Caco-2 (cell line): ENCODE data around the gene GNAQ. TPM values are rescaled to one million over a fixed set of nuclear protein-coding genes. Genes with fewer than 3 reads are reported as not detected.
"Not testable (repeated sequence)": the region's sequence is repeated elsewhere in the genome, so short reads cannot be mapped to it uniquely, and the experiment has no call there.

Experiments
- BruUV-seq: library from RNA; stranded (reverse); fragments of 400-500 nt; replicated peaks from 2 replicates; lab custom pipeline; 2021; lab: Mats Ljungman, UMichigan
- CTCF ChIA-PET: fragments of 300-600 bp; sonication (Branson Sonifier 250); formaldehyde crosslinking; loops from one replicate; lab custom pipeline; 2022; ENCODE audit warnings: antibody characterized with exemption; lab: Charles Lee
- POLR2A ChIA-PET: fragments of 300-600 bp; sonication (Branson Sonifier 250); formaldehyde crosslinking; loops from one replicate; lab custom pipeline; 2022; ENCODE audit warnings: antibody characterized with exemption; lab: Charles Lee
- DNase-seq, 2 experiments: peaks; one replicate each; pipeline versions ENCODE4 v3.0.0 to v3.0.0-alpha.2; 2020 to 2022
- H3K27me3 ChIP-seq: replicated peaks from 2 replicates; pipeline ENCODE4 v1.6.0; 2011; ENCODE audit warnings: low read length; ENCODE audit not compliant: control insufficient read depth, insufficient read depth
- H3K36me3 ChIP-seq: 2 replicates; pipeline ENCODE4 v1.5.1; 2011; ENCODE audit warnings: low read length; ENCODE audit not compliant: control insufficient read depth, insufficient read depth
- H3K4me1 ChIP-seq: fragments of 250-450 bp; sonication (Bioruptor Pico); 2 replicates; pipeline ENCODE4 v1.5.1; 2020; ENCODE audit warnings: mild to moderate bottlenecking
- H3K4me3 ChIP-seq: 2 replicates; pipeline ENCODE4 v1.5.1; 2011; ENCODE audit warnings: low read depth, mild to moderate bottlenecking, control low read depth, low read length
- H3K9me3 ChIP-seq: fragments of 250-450 bp; sonication (Bioruptor Pico); 2 replicates; pipeline ENCODE4 v1.5.1; 2020; ENCODE audit warnings: mild to moderate bottlenecking, moderate library complexity
- H3K27ac Mint-ChIP-seq: one replicate; pipeline ENCODE4 v1.8.0; 2022; ENCODE audit warnings: mixed read lengths; ENCODE audit not compliant: unreplicated experiment
- H3K27me3 Mint-ChIP-seq: one replicate; pipeline ENCODE4 v1.8.0; 2022; ENCODE audit warnings: mixed read lengths; ENCODE audit not compliant: insufficient read depth, unreplicated experiment
- H3K36me3 Mint-ChIP-seq: one replicate; pipeline ENCODE4 v1.8.0; 2022; ENCODE audit warnings: mild to moderate bottlenecking, mixed read lengths; ENCODE audit not compliant: insufficient read depth, unreplicated experiment
- H3K4me1 Mint-ChIP-seq: one replicate; pipeline ENCODE4 v1.8.0; 2022; ENCODE audit warnings: low read depth, mixed read lengths; ENCODE audit not compliant: unreplicated experiment
- H3K4me3 Mint-ChIP-seq: one replicate; pipeline ENCODE4 v1.8.0; 2022; ENCODE audit warnings: mild to moderate bottlenecking, moderate library complexity, mixed read lengths; ENCODE audit not compliant: unreplicated experiment
- H3K9me3 Mint-ChIP-seq: one replicate; pipeline ENCODE4 v1.8.0; 2022; ENCODE audit warnings: mixed read lengths; ENCODE audit not compliant: unreplicated experiment
- CTCF ChIP-seq, 2 experiments: fragments of 200-600 bp in 1 of 2; IDR thresholded peaks; 1 replicate in 1 of 2; 2 replicates in 1 of 2; pipeline versions ENCODE4 v1.5.1 to v1.8.0; 2011 to 2022; ENCODE audit warnings: antibody characterized with exemption in 1 of 2, control low read depth in 1 of 2, inconsistent platforms in 1 of 2, low read depth in 1 of 2, low read length in 1 of 2, mild to moderate bottlenecking in 1 of 2, moderate library complexity in 1 of 2; ENCODE audit not compliant: insufficient read depth in 1 of 2, severe bottlenecking in 1 of 2, unreplicated experiment in 1 of 2
- intact Hi-C: fragments of 100-400 bp; cut with micrococcal nuclease; formaldehyde crosslinking; loops from one replicate; pipeline ENCODE4 v1.10.0; 2022; ENCODE audit not compliant: unreplicated experiment
- total RNA-seq: library from RNA; stranded (reverse); gene quantifications from 2 replicates; pipeline ENCODE4 v1.2.3, GENCODE V29; 2022

GNAQ gene
- total RNA-seq, 1 experiment from 2014 or later = 10.1 TPM

GRCh38 chr9:78062710-78063109 lies 31.1 kb upstream of the GNAQ start:
- CTCF ChIA-PET = no interaction called here
- Mint-ChIP-seq H3K36me3 (no peaks in the 10 kb centered on the region), H3K4me3 (no peak overlapping the region), H3K4me1 (no peaks in the 10 kb centered on the region), H3K9me3 (no peaks in the 10 kb centered on the region), H3K27me3 (no peaks in the 10 kb centered on the region), H3K27ac (no peak overlapping the region)
- no peak for DNase-seq
- BruUV-seq = no TSS peak
- no peak overlapping the region for H3K4me3 ChIP-seq
- intact Hi-C loops = no loop called here
- H3K27me3 ChIP-seq = no peaks in the 10 kb centered on the region
- POLR2A ChIA-PET = no interaction called here
- no peaks in the 10 kb centered on the region for H3K9me3 ChIP-seq
- no peak for TF ChIP-seq CTCF (IDR thresholded peaks at IDR 0.05; ENCODE audit: insufficient read depth in 1 of 2, low read depth in 1 of 2, low read length in 1 of 2, severe bottlenecking in 1 of 2, unreplicated experiment in 1 of 2)
- H3K4me1 ChIP-seq = no peaks in the 10 kb centered on the region
- H3K36me3 ChIP-seq = no peaks in the 10 kb centered on the region

GRCh38 chr9:78054218-78054617 lies 22.6 kb upstream of the GNAQ start:
- H3K9me3 ChIP-seq, POLR2A ChIA-PET, H3K4me1 ChIP-seq, H3K27ac Mint-ChIP-seq, H3K4me3 ChIP-seq, H3K27me3 ChIP-seq, intact Hi-C loops, CTCF ChIA-PET, H3K4me3 Mint-ChIP-seq, H3K4me1 Mint-ChIP-seq, H3K36me3 ChIP-seq, H3K9me3 Mint-ChIP-seq, H3K36me3 Mint-ChIP-seq, BruUV-seq, DNase-seq, H3K27me3 Mint-ChIP-seq: not testable (repeated sequence)

GRCh38 chr9:78053627-78054026 lies 22.0 kb upstream of the GNAQ start:
- Mint-ChIP-seq H3K27me3 (peaks cover 2% of the 10 kb centered on the region), H3K36me3 (no peaks in the 10 kb centered on the region), H3K4me3 (no peak overlapping the region), H3K27ac (no peak overlapping the region), H3K9me3 (no peaks in the 10 kb centered on the region), H3K4me1 (no peaks in the 10 kb centered on the region)
- Histone ChIP-seq H3K4me3 (no peak overlapping the region), H3K27me3 (no peaks in the 10 kb centered on the region), H3K4me1 (no peaks in the 10 kb centered on the region), H3K9me3 (no peaks in the 10 kb centered on the region), H3K36me3 (no peaks in the 10 kb centered on the region)
- intact Hi-C loops = no loop called here
- no TSS peak for BruUV-seq
- CTCF ChIA-PET = no interaction called here
- no peak for TF ChIP-seq CTCF (IDR thresholded peaks at IDR 0.05; ENCODE audit: insufficient read depth in 1 of 2, low read depth in 1 of 2, low read length in 1 of 2, severe bottlenecking in 1 of 2, unreplicated experiment in 1 of 2)
- no peak for DNase-seq
- POLR2A ChIA-PET = no interaction called here

- no TSS peak for BruUV-seq
- Mint-ChIP-seq H3K27me3 (peaks cover 2% of the 10 kb centered on the region), H3K9me3 (no peaks in the 10 kb centered on the region), H3K4me3 (no peak overlapping the region), H3K4me1 (no peaks in the 10 kb centered on the region), H3K27ac (no peak overlapping the region), H3K36me3 (no peaks in the 10 kb centered on the region)
- H3K4me1 ChIP-seq = no peaks in the 10 kb centered on the region
- no peak overlapping the region for H3K4me3 ChIP-seq
- no peaks in the 10 kb centered on the region for H3K36me3 ChIP-seq
- ChIA-PET CTCF (no interaction called here), POLR2A (no interaction called here)
- intact Hi-C loops = no loop called here
- no peaks in the 10 kb centered on the region for H3K9me3 ChIP-seq
- no peak for TF ChIP-seq CTCF (IDR thresholded peaks at IDR 0.05; ENCODE audit: insufficient read depth in 1 of 2, low read depth in 1 of 2, low read length in 1 of 2, severe bottlenecking in 1 of 2, unreplicated experiment in 1 of 2)
- no peak for DNase-seq
- H3K27me3 ChIP-seq = no peaks in the 10 kb centered on the region
Measured at GRCh38 chr9:78050421-78050820, 18.8 kb upstream of the GNAQ start.
